Measurements from ENCODE around the gene IRF4. TPM values are rescaled to one million over a fixed set of nuclear protein-coding genes. Genes with fewer than 3 reads are reported as not detected.

IRF4 gene
- total RNA-seq, 1 experiment from 2014 or later = 0.10 TPM

DNA sequence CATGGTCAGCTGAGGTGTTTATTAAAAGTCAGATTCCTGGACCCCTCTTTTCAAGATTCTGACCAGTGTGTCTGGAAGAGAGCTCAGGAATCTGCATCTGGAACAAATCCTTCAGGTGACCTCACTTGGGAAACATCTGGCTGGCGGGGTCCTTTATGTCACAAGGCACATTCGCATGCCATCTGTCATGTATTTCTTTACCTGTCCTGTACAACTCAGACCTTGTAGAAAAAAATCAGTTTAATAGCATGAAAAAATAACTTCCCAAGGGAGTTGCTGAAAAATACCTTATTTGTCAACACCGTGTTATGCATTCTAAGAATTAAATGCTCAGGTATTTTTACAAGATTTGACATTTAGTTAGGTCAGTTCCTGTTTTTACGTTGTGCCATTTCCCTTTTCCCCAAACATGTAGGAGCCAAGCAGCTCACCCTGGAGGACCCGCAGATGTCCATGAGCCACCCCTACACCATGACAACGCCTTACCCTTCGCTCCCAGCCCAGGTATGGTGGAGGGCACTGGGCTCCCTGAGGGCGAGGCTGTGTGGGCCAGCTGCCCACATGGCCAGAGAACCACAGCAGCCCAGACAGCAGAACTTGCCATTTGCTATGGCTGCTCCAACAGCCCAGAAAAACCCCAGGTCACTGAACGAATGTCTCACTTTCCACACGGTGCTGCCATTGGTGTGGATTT is 4.0 kb downstream of the IRF4 start:
- DNase-seq (ENCODE audit: low read depth) = no peak

DNA sequence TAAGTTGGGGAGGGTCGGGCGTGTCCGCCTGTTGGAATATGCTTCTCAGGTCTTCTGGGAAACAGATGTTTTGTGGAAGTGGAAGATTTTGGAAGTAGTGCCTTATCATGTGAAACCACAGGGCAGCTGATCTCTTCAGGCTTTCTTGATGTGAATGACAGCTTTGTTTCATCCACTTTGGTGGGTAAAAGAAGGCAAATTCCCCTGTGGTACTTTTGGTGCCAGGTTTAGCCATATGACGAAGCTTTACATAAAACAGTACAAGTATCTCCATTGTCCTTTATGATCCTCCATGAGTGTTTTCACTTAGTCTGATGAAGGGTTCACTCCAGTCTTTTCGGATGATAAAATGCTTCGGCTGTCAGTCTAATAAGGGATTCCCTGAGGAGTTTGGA is 4.6 kb downstream of the IRF4 start:
- no peak for DNase-seq (ENCODE audit: low read depth)

DNA sequence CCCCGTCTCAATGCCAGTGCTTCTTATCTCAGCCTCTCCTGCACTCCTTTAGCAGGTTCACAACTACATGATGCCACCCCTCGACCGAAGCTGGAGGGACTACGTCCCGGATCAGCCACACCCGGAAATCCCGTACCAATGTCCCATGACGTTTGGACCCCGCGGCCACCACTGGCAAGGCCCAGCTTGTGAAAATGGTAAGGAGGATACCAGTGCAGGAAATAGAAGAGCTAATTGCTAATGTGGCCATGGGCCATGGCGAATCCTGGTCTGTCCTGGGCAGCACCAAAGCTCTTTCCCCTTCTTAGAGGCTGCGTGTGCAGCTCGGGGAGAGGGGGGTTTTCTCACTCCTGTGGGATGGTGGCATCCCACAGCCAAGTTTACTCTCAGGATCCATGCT is 5.5 kb downstream of the IRF4 start:
- DNase-seq (ENCODE audit: low read depth) = no peak

DNA sequence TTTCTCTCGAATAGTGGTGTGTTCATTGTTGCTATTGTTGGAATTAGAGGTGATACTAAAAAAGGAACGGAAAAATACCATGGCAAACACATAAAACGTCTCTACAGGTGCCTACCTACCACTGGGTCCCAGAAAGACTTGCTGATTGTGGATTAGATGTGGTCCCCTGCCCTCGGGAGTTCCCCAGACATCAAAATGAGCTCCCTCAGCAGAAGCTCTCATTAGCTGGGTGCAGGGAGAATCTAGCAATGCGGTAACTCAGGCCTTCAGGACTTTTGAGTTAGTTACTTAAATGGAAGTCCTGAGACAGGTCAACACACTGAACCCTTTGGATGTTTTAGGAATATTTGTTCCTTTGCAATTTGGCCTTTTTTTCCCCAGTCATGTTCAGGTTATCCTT is 6.1 kb downstream of the IRF4 start:
- DNase-seq (ENCODE audit: low read depth) = no peak

DNA sequence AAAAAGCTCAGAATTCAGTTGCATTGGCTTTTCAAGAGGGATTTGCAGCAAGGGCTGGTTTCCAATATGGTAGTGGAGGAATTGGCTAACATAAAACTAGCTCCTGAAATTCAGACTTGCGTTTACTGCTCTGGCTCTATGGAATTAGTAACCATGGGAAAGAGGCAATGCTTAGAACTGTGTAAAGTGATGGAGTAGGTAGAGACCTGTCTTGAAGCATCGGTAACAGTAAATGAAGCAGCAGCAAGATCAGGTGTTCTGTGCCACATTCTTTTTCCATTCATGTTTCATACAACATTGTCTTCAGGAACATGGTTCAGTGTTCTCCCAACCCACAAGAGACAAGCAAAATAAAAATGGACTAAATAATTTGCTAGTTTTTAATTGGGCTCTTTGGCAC is 6.5 kb downstream of the IRF4 start:
- no peak for DNase-seq (ENCODE audit: low read depth)

DNA sequence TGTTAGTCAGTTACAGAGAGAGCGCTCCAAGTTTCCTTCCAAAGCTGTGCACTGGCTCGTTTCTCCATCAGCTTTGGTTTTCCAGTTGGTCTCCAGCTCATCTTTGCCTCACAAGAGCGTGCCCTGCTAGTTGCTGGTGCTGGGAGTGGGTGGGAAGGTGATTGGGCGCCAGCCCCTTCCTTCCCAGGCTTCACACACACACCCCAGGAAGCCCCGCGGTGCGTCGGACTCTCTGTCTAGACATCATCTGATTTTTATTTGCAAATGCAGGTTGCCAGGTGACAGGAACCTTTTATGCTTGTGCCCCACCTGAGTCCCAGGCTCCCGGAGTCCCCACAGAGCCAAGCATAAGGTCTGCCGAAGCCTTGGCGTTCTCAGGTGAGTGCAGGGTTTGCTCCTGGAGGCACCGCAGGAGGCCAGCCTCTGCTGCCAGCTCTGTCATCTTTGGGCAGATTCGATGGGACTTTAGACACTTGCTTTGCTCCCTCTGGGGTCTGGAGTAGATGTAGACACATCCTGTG is 7.1 kb downstream of the IRF4 start:
- no peak for DNase-seq (ENCODE audit: low read depth)

DNA sequence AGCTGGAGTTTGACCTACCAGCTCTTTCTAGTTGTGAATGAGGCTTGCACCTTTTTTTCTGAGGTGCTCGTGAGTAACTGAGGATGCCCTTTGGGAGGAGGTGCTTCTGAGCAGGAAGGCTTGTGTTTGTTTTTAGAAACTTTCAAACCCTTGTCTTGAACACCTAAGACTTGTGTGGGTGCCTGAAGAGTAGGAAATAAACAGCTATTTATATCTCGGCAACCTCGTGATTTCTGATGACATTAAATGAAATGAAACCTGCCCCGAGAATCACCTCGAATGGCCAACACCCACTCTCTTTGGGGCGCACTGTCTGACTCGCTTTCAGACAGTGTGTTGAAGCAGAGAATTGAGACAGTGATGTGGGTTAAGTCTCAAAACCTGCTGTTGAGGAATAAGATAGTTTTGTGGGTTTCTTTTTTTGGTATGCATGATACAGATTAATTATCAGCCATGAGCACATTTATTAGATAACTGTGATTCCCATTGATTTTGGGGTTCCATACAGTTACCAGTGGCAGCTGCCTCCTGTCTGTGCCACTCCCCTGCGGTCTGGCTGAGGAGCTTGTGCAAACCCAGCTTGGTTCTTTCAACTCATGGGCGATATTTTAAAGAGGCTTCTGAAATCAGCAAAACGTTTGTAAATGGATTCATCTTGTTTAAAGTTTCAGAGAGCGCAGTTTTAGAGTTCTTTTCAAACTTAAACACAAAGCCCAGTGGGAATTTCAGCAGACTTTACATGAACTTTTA is 8.4 kb downstream of the IRF4 start:
- DNase-seq (ENCODE audit: low read depth) = no peak

DNA sequence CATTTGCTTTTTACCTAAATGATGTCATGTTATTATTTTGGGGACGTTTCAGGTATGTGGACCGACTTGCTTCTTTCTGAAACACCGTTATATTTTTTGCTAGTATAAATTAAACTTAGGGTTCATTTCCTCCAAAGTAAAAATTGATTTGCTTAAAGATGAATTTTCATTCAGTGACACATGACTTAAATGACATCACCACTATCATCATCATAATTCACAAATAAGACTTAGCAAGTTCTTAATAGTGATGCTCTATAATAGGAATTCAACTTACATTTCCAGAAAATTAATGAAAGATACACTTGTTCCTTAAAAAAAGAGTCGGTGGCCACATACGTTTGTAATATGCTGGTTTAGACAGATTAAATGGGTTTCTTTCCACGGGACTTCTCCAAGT is 9.3 kb downstream of the IRF4 start:
- no peak for DNase-seq (ENCODE audit: low read depth)

DNA sequence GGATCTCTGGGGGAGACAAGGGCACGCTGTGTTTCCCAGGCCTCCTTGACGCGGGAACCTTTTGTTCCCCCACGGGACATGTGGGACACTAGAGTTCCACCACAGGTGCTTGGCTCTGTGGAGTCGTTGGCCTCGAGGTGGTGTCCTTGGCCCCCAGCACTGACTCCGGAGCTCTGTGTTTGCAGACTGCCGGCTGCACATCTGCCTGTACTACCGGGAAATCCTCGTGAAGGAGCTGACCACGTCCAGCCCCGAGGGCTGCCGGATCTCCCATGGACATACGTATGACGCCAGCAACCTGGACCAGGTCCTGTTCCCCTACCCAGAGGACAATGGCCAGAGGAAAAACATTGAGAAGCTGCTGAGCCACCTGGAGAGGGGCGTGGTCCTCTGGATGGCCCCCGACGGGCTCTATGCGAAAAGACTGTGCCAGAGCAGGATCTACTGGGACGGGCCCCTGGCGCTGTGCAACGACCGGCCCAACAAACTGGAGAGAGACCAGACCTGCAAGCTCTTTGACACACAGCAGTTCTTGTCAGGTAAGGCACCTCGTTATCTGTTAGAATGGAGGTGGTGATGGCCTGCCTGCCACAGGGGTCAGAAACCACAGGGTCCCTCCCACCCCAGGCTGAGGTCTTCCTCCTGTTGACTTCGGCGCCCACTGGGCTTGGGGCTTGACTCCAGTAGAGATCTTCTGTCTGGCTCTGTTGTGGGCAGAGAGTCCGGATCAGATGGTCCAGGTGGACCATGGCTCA is 9.9 kb downstream of the IRF4 start:
- DNase-seq (ENCODE audit: low read depth) = no peak

DNA sequence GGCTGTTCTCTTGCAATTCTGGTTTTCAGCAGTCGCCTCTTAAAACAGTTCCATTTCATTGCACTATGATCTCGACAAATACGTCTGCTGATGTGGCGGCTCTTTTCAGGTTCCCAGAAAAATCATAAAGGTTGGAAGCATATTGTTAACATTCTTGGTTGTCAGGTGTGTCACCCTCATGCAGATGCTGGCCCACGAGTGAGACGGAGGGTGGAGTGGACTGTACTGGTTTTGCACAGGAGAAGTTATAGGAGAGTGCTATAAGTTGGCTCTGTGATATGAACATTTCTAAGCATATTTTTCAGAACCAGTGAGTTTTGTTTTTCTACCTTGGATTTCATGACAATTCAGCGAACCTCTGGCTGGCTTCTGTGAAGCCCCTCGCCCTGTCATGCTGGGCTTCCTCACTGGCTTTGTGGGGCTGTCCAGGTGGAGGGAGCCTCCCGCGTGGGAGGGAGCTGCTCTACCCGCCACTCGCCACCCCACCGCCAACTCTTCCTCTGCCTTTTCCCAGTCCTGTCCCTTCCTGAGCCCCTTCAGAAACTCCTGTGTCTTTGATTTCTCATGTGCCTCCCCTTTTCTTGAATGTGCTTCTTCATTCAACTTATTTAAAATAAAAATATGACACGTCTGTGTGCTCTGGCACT is 10.6 kb downstream of the IRF4 start:
- DNase-seq (ENCODE audit: low read depth) = no peak

DNA sequence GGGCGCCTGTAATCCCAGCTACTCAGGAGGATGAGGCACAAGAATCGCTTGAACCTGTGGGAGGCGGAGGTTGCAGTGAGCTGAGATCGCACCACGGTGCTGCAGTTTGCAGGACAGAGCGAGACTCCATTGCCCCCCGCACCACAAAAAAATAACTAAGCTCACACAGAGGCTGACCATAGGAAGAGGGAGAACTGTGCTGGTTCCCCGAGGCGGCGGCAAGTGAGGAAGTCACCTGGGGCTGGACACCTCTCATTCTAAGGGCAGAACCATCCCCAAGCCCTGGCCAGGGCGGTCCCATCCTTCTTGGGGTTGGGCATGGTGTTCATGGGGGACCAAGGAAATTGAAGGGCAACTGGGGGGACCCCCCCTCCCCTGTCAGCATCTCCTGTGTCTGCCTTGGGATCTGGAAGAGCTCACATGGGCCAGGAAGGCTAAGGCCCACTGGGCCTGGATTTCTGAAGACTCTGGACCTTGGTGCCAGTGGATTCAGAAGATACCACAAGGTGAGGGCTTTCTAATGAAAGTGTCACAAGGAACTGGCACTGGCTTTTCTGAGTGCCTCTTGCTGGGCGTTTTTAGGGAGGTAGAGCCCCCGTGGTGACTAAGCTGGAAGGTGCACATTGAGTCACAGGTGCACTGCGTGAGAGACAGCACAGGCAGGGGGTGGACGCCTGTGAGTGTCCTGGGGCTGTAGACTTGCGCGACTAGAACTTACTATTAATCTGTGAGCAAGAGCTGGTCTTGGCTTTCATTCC is 11.5 kb downstream of the IRF4 start:
- no peak for DNase-seq (ENCODE audit: low read depth)

DNA sequence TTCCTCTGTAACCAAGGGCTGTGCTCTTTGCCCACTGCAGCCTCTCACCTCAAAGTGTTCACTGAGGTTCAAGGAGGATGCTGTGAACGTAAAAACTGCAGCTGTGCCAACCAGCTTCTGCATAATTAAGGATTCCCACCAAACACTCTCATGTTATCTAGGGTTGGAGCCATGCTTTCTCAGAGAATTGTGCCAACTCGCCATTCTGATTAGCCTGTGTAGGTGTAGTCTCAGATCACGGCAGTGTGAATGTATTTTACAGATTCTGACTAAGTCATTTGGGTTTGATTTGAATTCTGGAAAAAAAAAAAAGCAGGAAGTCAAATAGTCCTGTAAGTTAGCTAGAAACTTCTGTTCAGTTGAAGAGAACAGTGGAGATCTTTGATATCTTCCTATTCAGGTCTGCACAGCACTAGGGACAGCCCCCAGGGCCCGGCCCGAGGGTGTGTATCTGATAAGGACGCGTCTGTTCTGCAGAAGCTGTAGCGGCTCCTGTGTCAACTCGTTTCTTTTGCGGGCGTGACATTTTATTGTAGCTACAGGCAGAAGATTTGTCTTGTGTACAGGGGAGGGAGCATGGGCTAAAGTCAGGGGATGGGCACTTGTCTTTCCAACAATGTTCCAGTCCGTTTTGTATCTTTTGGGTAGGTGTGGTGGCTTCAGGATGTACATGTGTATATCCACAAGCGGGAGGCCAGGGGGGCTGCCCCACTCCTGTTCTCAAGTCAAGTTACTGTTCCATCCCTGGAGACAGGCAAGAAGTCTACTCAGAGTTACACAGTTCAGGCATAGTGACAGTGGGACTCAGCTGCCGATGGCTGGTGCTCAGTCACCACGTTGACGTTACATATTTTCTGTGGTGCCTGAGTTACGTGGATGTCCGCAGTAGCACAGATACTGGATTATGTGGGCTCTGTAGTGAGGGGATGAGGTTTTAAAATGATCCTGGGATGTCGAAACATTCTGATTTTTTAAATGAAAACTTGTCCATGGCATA is 12.4 kb downstream of the IRF4 start:
- no peak for DNase-seq (ENCODE audit: low read depth)

DNA sequence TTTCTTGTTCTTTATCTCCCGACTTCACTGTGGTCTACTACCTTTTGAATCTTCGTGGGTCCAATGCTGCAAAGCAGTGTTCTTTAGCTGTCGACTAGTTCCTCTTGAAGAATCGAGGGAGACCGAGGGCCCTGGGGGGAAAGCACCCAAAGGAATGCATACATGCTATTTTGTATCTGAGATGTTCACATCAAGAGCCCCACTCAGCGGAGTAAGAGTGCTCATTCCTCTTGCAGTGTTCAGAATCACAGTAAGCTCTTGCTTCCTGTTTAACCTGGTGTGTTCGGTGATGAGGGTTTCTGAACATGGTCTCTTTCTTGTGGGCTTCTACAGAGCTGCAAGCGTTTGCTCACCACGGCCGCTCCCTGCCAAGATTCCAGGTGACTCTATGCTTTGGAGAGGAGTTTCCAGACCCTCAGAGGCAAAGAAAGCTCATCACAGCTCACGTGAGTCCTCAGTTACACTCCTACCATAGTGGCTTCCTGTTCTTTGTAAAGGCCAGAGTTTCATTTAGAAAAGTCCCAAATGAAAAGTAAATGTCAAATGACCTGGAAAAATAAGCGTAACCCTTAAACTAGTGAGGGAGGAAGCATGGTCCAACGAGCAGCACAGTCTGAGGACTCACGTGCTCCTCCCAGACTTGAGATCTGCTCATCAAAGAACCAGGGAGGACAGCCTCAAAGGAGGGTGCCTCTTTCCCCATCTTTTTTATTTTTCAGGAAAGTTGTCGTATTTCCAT is 13.3 kb downstream of the IRF4 start:
- DNase-seq (ENCODE audit: low read depth) = no peak

DNA sequence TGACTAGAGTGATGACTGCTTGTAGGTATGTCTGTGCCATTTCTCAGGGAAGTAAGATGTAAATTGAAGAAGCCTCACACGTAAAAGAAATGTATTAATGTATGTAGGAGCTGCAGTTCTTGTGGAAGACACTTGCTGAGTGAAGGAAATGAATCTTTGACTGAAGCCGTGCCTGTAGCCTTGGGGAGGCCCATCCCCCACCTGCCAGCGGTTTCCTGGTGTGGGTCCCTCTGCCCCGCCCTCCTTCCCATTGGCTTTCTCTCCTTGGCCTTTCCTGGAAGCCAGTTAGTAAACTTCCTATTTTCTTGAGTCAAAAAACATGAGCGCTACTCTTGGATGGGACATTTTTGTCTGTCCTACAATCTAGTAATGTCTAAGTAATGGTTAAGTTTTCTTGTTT is 16.6 kb downstream of the IRF4 start:
- DNase-seq (ENCODE audit: low read depth) = no peak

DNA sequence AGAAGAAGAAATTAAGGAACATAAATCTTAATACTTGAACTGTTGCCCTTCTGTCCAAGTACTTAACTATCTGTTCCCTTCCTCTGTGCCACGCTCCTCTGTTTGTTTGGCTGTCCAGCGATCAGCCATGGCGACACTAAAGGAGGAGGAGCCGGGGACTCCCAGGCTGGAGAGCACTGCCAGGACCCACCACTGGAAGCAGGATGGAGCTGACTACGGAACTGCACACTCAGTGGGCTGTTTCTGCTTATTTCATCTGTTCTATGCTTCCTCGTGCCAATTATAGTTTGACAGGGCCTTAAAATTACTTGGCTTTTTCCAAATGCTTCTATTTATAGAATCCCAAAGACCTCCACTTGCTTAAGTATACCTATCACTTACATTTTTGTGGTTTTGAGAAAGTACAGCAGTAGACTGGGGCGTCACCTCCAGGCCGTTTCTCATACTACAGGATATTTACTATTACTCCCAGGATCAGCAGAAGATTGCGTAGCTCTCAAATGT is 17.1 kb downstream of the IRF4 start:
- DNase-seq (ENCODE audit: low read depth) = peak; percentile 48

DNA sequence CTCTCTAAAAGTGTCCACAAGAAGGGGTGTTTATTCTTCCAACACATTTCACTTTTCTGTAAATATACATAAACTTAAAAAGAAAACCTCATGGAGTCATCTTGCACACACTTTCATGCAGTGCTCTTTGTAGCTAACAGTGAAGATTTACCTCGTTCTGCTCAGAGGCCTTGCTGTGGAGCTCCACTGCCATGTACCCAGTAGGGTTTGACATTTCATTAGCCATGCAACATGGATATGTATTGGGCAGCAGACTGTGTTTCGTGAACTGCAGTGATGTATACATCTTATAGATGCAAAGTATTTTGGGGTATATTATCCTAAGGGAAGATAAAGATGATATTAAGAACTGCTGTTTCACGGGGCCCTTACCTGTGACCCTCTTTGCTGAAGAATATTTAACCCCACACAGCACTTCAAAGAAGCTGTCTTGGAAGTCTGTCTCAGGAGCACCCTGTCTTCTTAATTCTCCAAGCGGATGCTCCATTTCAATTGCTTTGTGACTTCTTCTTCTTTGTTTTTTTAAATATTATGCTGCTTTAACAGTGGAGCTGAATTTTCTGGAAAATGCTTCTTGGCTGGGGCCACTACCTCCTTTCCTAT is 17.9 kb downstream of the IRF4 start:
- no peak for DNase-seq (ENCODE audit: low read depth)

DNA sequence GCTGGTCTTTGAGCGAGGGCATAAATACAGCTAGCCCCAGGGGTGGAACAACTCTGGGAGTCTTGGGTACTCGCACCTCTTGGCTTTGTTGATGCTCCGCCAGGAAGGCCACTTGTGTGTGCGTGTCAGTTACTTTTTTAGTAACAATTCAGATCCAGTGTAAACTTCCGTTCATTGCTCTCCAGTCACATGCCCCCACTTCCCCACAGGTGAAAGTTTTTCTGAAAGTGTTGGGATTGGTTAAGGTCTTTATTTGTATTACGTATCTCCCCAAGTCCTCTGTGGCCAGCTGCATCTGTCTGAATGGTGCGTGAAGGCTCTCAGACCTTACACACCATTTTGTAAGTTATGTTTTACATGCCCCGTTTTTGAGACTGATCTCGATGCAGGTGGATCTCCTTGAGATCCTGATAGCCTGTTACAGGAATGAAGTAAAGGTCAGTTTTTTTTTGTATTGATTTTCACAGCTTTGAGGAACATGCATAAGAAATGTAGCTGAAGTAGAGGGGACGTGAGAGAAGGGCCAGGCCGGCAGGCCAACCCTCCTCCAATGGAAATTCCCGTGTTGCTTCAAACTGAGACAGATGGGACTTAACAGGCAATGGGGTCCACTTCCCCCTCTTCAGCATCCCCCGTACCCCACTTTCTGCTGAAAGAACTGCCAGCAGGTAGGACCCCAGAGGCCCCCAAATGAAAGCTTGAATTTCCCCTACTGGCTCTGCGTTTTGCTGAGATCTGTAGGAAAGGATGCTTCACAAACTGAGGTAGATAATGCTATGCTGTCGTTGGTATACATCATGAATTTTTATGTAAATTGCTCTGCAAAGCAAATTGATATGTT is 19.2 kb downstream of the IRF4 start:
- DNase-seq (ENCODE audit: low read depth) = no peak

All from HT1080 (cell line).